K562 (cell line): ENCODE measurements around the gene NDUFV2. TPM values are rescaled to one million over a fixed set of nuclear protein-coding genes. Genes with fewer than 3 reads are reported as not detected.

Experiments used
- ATAC-seq: fragments of 200-7000 bp; cut with Tn5 transposase; 3 replicates; pipeline ENCODE4 v1.9.1; 2020; ENCODE audit warnings: moderate library complexity
- BruUV-seq: library from RNA; stranded (reverse); fragments of 400-500 nt; replicated peaks from 2 replicates; lab custom pipeline; 2021; lab: Mats Ljungman, UMichigan
- CTCF ChIA-PET: fragments of 300-600 bp; formaldehyde crosslinking; extraction: SDS; loops from one replicate; lab custom pipeline; 2021; ENCODE audit warnings: low intra/inter-chr PET ratio; lab: Yijun Ruan, JAX
- POLR2A ChIA-PET: fragments of 300-600, 350-650 bp; sonication (Branson Sonifier 250); formaldehyde crosslinking; extraction: SDS; loops from one replicate; lab custom pipeline; 2021; ENCODE audit warnings: antibody characterized with exemption, inconsistent platforms; lab: Yijun Ruan, JAX
- DNase-seq, 4 experiments: peaks; one replicate each; pipeline versions ENCODE4 v3.0.0 to v3.0.0-alpha.2; 2011 to 2018; ENCODE audit warnings: low spot score in 3 of 4, mixed read lengths in 3 of 4; ENCODE audit errors: extremely low read depth in 1 of 4
- FAIRE-seq: peaks from 2 replicates; lab custom pipeline; 2011; peaks lifted over from hg19 to GRCh38; lab: Jason Lieb, UNC
- H2AFZ ChIP-seq: 2 replicates; pipeline ENCODE4 v1.6.0; 2011; ENCODE audit warnings: low read depth, low read length, control low read depth, inconsistent platforms
- H3K27ac ChIP-seq: fragments of 200-600 bp; 3 replicates; pipeline ENCODE4 v1.8.0; 2011; ENCODE audit warnings: low read depth, mild to moderate bottlenecking, control low read depth, inconsistent platforms, low read length, moderate library complexity, mixed read lengths; ENCODE audit errors: extremely low read depth
- H3K27me3 ChIP-seq, 2 experiments: fragments of 300-600 bp in 1 of 2; 2 replicates in 1 of 2; 3 replicates in 1 of 2; pipeline versions ENCODE4 v1.6.0 to v1.8.0; 2011; ENCODE audit warnings: inconsistent platforms in 2 of 2, low read length in 2 of 2, mild to moderate bottlenecking in 1 of 2, mixed read lengths in 1 of 2, moderate library complexity in 1 of 2; ENCODE audit not compliant: control insufficient read depth in 2 of 2, insufficient read depth in 2 of 2
- H3K36me3 ChIP-seq: fragments of 300-600 bp; 3 replicates; pipeline ENCODE4 v1.8.0; 2011; ENCODE audit warnings: mild to moderate bottlenecking, low read length, inconsistent platforms; ENCODE audit not compliant: control insufficient read depth, insufficient read depth
- H3K4me1 ChIP-seq, 2 experiments: fragments of 200-600 bp in 1 of 2; replicated peaks in 1 of 2; 2 replicates in 1 of 2; 3 replicates in 1 of 2; pipeline versions ENCODE4 v1.5.1 to v1.8.0; 2011; ENCODE audit warnings: inconsistent platforms in 2 of 2, low read length in 2 of 2, mild to moderate bottlenecking in 1 of 2, mixed read lengths in 1 of 2, moderate library complexity in 1 of 2; ENCODE audit not compliant: control insufficient read depth in 2 of 2, insufficient read depth in 2 of 2
- H3K4me2 ChIP-seq: 2 replicates; pipeline ENCODE4 v1.6.1; 2011; ENCODE audit warnings: low read length, control low read depth, inconsistent platforms, mixed read lengths; ENCODE audit not compliant: insufficient read depth
- H3K4me3 ChIP-seq: fragments of 200-600 bp; sonication (generic), shearing (Covaris generic); 2 replicates; pipeline ENCODE4 v1.5.1; 2016; ENCODE audit warnings: control low read depth, inconsistent platforms
- H3K79me2 ChIP-seq: fragments of 200-600 bp; 3 replicates; pipeline ENCODE4 v1.8.0; 2011; ENCODE audit warnings: low read length, inconsistent platforms; ENCODE audit not compliant: control insufficient read depth, insufficient read depth
- H3K9ac ChIP-seq, 2 experiments: 2 replicates each; pipeline versions ENCODE4 v1.6.0 to v1.6.1; 2011; ENCODE audit warnings: low read depth in 2 of 2, low read length in 2 of 2, control low read depth in 1 of 2, inconsistent platforms in 1 of 2, mild to moderate bottlenecking in 1 of 2, mixed read lengths in 1 of 2; ENCODE audit not compliant: insufficient read depth in 1 of 2
- H3K9me1 ChIP-seq: one replicate; pipeline ENCODE4 v1.6.0; 2011; ENCODE audit warnings: inconsistent platforms, mild to moderate bottlenecking, low read length, moderate library complexity; ENCODE audit not compliant: control insufficient read depth, insufficient read depth
- H3K9me3 ChIP-seq: replicated peaks from 2 replicates; pipeline ENCODE4 v1.5.1; 2011; ENCODE audit warnings: low read depth, low read length, inconsistent platforms; ENCODE audit not compliant: control insufficient read depth, insufficient read depth
- H4K20me1 ChIP-seq: replicated peaks from 2 replicates; pipeline ENCODE4 v1.6.1; 2011; ENCODE audit warnings: low read length, inconsistent platforms, mixed read lengths; ENCODE audit not compliant: control insufficient read depth, insufficient read depth
- ASH1L ChIP-seq: fragments of 450-650 bp; IDR thresholded peaks from 2 replicates; pipeline ENCODE4 v1.6.1; 2018; ENCODE audit warnings: borderline replicate concordance, mild to moderate bottlenecking, low read depth; ENCODE audit not compliant: partially characterized antibody
- L3MBTL2 ChIP-seq: fragments of 450-650 bp; IDR thresholded peaks from 2 replicates; pipeline ENCODE4 v1.6.1; 2016; ENCODE audit warnings: mild to moderate bottlenecking, moderate library complexity
- WGBS: fragments of 100-300 bp; shearing (Covaris generic); methylation state at CpG from one replicate; pipeline ENCODE4 v1.1.6; 2016; ENCODE audit warnings: low coverage, mixed read lengths; ENCODE audit not compliant: insufficient coverage; ENCODE audit errors: missing lambda C conversion rate; 5-methylcytosine and 5-hydroxymethylcytosine counted together
- in situ Hi-C: fragments of 300-500 bp; cut with MboI; formaldehyde crosslinking; loops from 4 replicates; pipeline ENCODE4 v1.15.0; 2018; ENCODE audit warnings: inconsistent platforms, mixed read lengths
- intact Hi-C: fragments of 100-400 bp; cut with micrococcal nuclease; formaldehyde crosslinking; loops from 2 replicates; pipeline ENCODE4 v1.14.2; 2022
- polyA plus RNA-seq, 8 experiments: library from polyadenylated mRNA; depleted of rRNA in 4 of 8; stranded (reverse) in 5 of 8; unstranded in 3 of 8; fragments of >200 nt; fragmentation: Nextera tagmentation in 2 of 8; fragmentation: Illumina TruSeq in 1 of 8; extraction: Ambion mirVana in 2 of 8; extraction: Trizol in 1 of 8; gene quantifications; 2 replicates each; pipeline versions ENCODE4 v1.2.1 to v1.2.3, GENCODE V29; 2011 to 2014; ENCODE audit warnings: inconsistent platforms in 1 of 8, missing spikeins in 1 of 8
- total RNA-seq, 7 experiments: library from RNA; depleted of rRNA in 6 of 7; stranded (reverse); fragments of >200 nt in 6 of 7; fragmentation: Illumina TruSeq in 2 of 7; extraction: Trizol in 2 of 7; gene quantifications; 2 replicates each; pipeline versions ENCODE4 v1.2.1 to v1.2.3, GENCODE V29; 2011 to 2021; ENCODE audit warnings: low replicate concordance in 1 of 7
- TF ChIP-seq, protein P1 (sequence below): sonication (generic); formaldehyde crosslinking; IDR thresholded peaks from 2 replicates; pipeline ENCODE4 v1.8.0; 2022; ENCODE audit warnings: mild to moderate bottlenecking, low read depth, missing genetic modification reagents

Gene NDUFV2
- total and polyA plus RNA-seq, 9 of the 15 experiments (the other 6 are each of a cell fraction or from before 2014, with no cell fraction given): 213 to 550 (median 384) TPM

DNA sequence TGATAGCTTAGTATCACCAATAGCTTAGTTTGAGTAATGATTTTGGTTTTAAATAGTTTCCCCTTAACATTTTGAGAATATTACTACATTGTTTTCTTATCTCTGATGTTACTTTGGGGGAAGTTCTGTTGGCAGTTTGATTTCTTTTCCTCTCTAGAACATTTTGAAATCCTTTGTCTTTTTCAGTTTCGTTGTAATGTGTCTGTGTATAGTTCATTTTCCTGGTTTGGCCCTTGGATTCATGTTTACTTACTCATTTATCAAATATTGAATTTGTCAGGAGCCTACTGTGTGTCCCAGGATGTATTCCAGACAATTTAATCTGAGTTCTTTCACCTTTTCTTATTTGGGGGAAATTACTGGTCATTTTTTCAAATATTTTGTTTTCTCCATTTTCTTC lies 50.8 kb downstream of the NDUFV2 start:
- peaks cover 92% of the 10 kb centered on the region for H3K79me2 ChIP-seq
- CTCF ChIA-PET: no interaction called here
- no peak overlapping the region for H3K4me3 ChIP-seq
- no peak for DNase-seq
- no peak overlapping the region for H3K9ac ChIP-seq
- H3K4me2 ChIP-seq: no peak overlapping the region
- POLR2A ChIA-PET: interaction anchor here (1.1 kb wide), 1 partner anchor 32 kb away, joined by 3 read pairs; no protein-coding TSS in a partner anchor
- ATAC-seq: no peak
- no peak overlapping the region for H3K27ac ChIP-seq
- peaks cover 0 to 5% of the 10 kb centered on the region in 2 experiments; a peak in 1 of 5 replicates for H3K4me1 ChIP-seq
- in situ Hi-C loops (no loop called here), intact Hi-C loops (no loop called here)
- 75% methylated on average over 1 of the region's 1 CpG for WGBS
- TF ChIP-seq, protein P1, sequence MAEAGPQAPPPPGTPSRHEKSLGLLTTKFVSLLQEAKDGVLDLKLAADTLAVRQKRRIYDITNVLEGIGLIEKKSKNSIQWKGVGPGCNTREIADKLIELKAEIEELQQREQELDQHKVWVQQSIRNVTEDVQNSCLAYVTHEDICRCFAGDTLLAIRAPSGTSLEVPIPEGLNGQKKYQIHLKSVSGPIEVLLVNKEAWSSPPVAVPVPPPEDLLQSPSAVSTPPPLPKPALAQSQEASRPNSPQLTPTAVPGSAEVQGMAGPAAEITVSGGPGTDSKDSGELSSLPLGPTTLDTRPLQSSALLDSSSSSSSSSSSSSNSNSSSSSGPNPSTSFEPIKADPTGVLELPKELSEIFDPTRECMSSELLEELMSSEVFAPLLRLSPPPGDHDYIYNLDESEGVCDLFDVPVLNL (CRISPR knock-in tag): no peak
- H3K27me3 ChIP-seq: no peaks in the 10 kb centered on the region
- no peaks in the 10 kb centered on the region for H3K9me3 ChIP-seq
- no peaks in the 10 kb centered on the region; the same call in 1 of the 2 replicates for H4K20me1 ChIP-seq
- no peak for FAIRE-seq
- no peaks in the 10 kb centered on the region for H3K9me1 ChIP-seq
- H3K36me3 ChIP-seq: 0 out of 3 replicates have a peak, but pooled peaks cover 4% of the 10 kb centered on the region
- BruUV-seq: no TSS peak
- no peak overlapping the region for H2AFZ ChIP-seq

DNA sequence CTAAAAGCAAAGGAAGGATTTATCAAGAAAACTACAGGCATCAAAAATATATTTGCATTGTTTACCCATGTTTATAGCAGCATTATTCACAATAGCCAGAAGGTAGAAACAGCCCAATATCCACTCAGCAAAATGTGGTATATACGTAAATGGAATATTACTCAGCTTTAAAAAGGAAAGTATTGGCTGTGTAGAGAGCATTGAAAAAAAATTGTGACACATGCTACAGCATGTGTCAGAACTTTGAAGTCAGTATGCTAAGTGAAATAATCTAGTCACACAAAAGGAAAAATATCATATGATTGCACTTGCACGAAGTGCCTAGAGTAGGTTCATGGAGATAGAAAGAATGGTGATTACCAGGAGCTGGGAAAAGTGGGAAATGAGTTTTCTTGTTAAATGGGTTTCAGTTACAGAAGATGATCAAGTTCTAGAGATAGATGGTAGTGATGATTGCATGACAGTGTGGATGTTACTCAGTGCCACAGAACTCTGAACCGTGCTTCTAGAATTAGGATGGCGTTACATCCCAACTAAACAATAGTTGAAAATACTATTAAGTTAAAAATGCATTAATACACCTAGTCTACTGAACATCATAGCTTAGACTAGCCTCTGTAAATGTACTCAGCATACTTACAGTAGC lies 54.2 kb downstream of the NDUFV2 start:
- WGBS: 82% methylated on average over 4 of the region's 4 CpGs
- H3K27me3 ChIP-seq: no peaks in the 10 kb centered on the region
- H3K9ac ChIP-seq: no peak overlapping the region
- no TSS peak for BruUV-seq
- H3K4me2 ChIP-seq: no peak overlapping the region
- peaks cover 0 to 5% of the 10 kb centered on the region in 2 experiments; a peak in 1 of 5 replicates for H3K4me1 ChIP-seq
- H3K79me2 ChIP-seq: peaks cover 86% of the 10 kb centered on the region
- intact Hi-C loops: no loop called here
- 0 out of 2 replicates have a peak, but pooled peaks cover under 1% of the 10 kb centered on the region for H3K9me3 ChIP-seq
- POLR2A ChIA-PET: interaction anchor here (0.6 to 1.5 kb wide), 6 partner anchors 13 to 351 kb away, joined by 3 to 10 read pairs (median 3); no protein-coding TSS in a partner anchor
- in situ Hi-C loops: no loop called here
- no peak overlapping the region for H3K4me3 ChIP-seq
- no peak for FAIRE-seq
- ATAC-seq: no peak; the same call in 2 of the 3 replicates
- CTCF ChIA-PET: interaction anchor here (0.6 kb wide), 1 partner anchor 101 kb away, joined by 4 read pairs; no protein-coding TSS in a partner anchor
- H4K20me1 ChIP-seq: no peaks in the 10 kb centered on the region
- H3K36me3 ChIP-seq: 0 out of 3 replicates have a peak, but pooled peaks cover 4% of the 10 kb centered on the region
- H2AFZ ChIP-seq: no peak overlapping the region
- H3K9me1 ChIP-seq: no peaks in the 10 kb centered on the region
- DNase-seq: no peak
- no peak overlapping the region for H3K27ac ChIP-seq
- TF ChIP-seq L3MBTL2 (no peak), ASH1L (no peak)
